PC-3 (cell line): Measurements from ENCODE around the gene METAP1D.

Experiments used
- CTCF ChIP-seq: fragments of 300-600 bp; sonication (generic); conservative IDR thresholded peaks from 2 replicates; pipeline ENCODE4 v1.5.1; 2017; ENCODE audit warnings: antibody characterized with exemption, low read depth, mild to moderate bottlenecking, low read length
- EZH2 ChIP-seq: fragments of 300-600 bp; sonication (generic); IDR thresholded peaks from one replicate; pipeline ENCODE4 v1.6.1; 2017; ENCODE audit warnings: antibody characterized with exemption, mild to moderate bottlenecking, low read length; ENCODE audit not compliant: unreplicated experiment

GRCh38 chr2:172109988-172110811, 110.4 kb downstream of the METAP1D start:
- TF ChIP-seq CTCF (no peak), EZH2 (no peak)
